A673 (cell line): ENCODE data around the gene PAX5. TPM values are rescaled to one million over a fixed set of nuclear protein-coding genes. Genes with fewer than 3 reads are reported as not detected.

Source experiments
- BruUV-seq: library from RNA; stranded (reverse); fragments of 400-500 nt; replicated peaks from 2 replicates; lab custom pipeline; 2021; lab: Mats Ljungman, UMichigan
- CTCF ChIA-PET: fragments of 300-600 bp; sonication (Branson Sonifier 250); formaldehyde crosslinking; loops from one replicate; lab custom pipeline; 2022; ENCODE audit warnings: antibody characterized with exemption; lab: Charles Lee
- POLR2A ChIA-PET: fragments of 300-600 bp; sonication (Branson Sonifier 250); formaldehyde crosslinking; loops from one replicate; lab custom pipeline; 2022; ENCODE audit warnings: antibody characterized with exemption; ENCODE audit not compliant: low non-redundant PET; lab: Charles Lee
- DNase-seq: peaks from one replicate; pipeline ENCODE4 v3.0.0-alpha.2; 2015; ENCODE audit warnings: low spot score
- H3K27ac ChIP-seq: fragments of 200-600 bp; sonication (generic); 2 replicates; pipeline ENCODE4 v1.5.1; 2016; ENCODE audit warnings: mixed run types, low read depth, mild to moderate bottlenecking, mixed read lengths, antibody characterized with exemption, low read length; ENCODE audit not compliant: poor library complexity, severe bottlenecking
- H3K27me3 ChIP-seq: fragments of 200-600 bp; sonication (generic); replicated peaks from 2 replicates; pipeline ENCODE4 v1.6.1; 2017; ENCODE audit warnings: mixed run types, low read depth, mild to moderate bottlenecking, mixed read lengths, antibody characterized with exemption, low read length; ENCODE audit not compliant: insufficient read depth, poor library complexity
- H3K36me3 ChIP-seq: fragments of 200-600 bp; sonication (generic); 2 replicates; pipeline ENCODE4 v1.6.1; 2016; ENCODE audit warnings: mixed run types, mild to moderate bottlenecking, mixed read lengths, antibody characterized with exemption, low read length; ENCODE audit not compliant: insufficient read depth, poor library complexity, severe bottlenecking
- H3K4me1 ChIP-seq: fragments of 200-600 bp; sonication (generic); 2 replicates; pipeline ENCODE4 v1.6.1; 2017; ENCODE audit warnings: mixed run types, mild to moderate bottlenecking, mixed read lengths, antibody characterized with exemption, low read length; ENCODE audit not compliant: insufficient read depth, poor library complexity, severe bottlenecking
- H3K4me3 ChIP-seq: fragments of 200-600 bp; sonication (generic); 2 replicates; pipeline ENCODE4 v1.5.1; 2016; ENCODE audit warnings: low read depth, mixed run types, mild to moderate bottlenecking, mixed read lengths, low read length; ENCODE audit not compliant: poor library complexity, severe bottlenecking
- H3K9me3 ChIP-seq: fragments of 200-600 bp; sonication (generic); 2 replicates; pipeline ENCODE4 v1.6.1; 2016; ENCODE audit warnings: mixed run types, low read depth, mild to moderate bottlenecking, mixed read lengths, antibody characterized with exemption, low read length; ENCODE audit not compliant: poor library complexity, severe bottlenecking
- EZH2 ChIP-seq: fragments of 200-600 bp; sonication (generic); IDR thresholded peaks from 2 replicates; pipeline ENCODE4 v1.6.1; 2017; ENCODE audit warnings: borderline replicate concordance, low read depth, mild to moderate bottlenecking, mixed read lengths, antibody characterized with exemption, low read length; ENCODE audit not compliant: poor library complexity, severe bottlenecking
- intact Hi-C: fragments of 100-400 bp; cut with micrococcal nuclease; formaldehyde crosslinking; loops from one replicate; pipeline ENCODE4 v1.10.0; 2022; ENCODE audit not compliant: unreplicated experiment
- total RNA-seq: library from RNA; stranded (reverse); gene quantifications from 2 replicates; pipeline ENCODE4 v1.2.3, GENCODE V29; 2021
- TF ChIP-seq, protein P1 (sequence below): fragments of 300-800, 200-600 bp; sonication (generic); conservative IDR thresholded peaks from 2 replicates; pipeline ENCODE4 v1.5.1; 2017; ENCODE audit warnings: low read depth, mild to moderate bottlenecking, antibody characterized with exemption, low read length, moderate library complexity, mixed read lengths

Gene PAX5
- total RNA-seq, 1 experiment from 2014 or later = 5.5 TPM

DNA sequence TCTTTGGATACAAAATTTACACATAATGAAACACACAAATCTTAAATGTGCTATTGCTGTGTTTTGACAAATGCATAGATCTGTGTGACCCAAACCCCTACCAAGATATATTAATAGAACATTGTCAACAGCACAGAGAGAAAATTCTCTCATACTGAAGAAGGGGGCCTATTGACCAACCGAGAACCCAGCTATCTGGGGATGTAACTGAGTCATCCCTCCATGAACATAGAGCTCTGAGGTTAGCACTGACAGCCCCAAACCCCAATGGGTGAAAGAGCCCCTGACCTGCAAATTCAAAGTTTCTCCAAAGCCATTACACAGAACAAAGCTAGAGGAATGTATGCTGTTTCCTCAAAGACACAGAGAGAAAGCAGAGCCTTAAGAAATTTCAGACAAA is 180.8 kb downstream of the PAX5 start:
- no peak for DNase-seq
- TF ChIP-seq, protein P1, sequence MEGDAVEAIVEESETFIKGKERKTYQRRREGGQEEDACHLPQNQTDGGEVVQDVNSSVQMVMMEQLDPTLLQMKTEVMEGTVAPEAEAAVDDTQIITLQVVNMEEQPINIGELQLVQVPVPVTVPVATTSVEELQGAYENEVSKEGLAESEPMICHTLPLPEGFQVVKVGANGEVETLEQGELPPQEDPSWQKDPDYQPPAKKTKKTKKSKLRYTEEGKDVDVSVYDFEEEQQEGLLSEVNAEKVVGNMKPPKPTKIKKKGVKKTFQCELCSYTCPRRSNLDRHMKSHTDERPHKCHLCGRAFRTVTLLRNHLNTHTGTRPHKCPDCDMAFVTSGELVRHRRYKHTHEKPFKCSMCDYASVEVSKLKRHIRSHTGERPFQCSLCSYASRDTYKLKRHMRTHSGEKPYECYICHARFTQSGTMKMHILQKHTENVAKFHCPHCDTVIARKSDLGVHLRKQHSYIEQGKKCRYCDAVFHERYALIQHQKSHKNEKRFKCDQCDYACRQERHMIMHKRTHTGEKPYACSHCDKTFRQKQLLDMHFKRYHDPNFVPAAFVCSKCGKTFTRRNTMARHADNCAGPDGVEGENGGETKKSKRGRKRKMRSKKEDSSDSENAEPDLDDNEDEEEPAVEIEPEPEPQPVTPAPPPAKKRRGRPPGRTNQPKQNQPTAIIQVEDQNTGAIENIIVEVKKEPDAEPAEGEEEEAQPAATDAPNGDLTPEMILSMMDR = no peak
- no peak for TF ChIP-seq EZH2
- Histone ChIP-seq H3K9me3 (no peaks in the 10 kb centered on the region), H3K4me3 (no peak overlapping the region), H3K27me3 (no peaks in the 10 kb centered on the region), H3K27ac (no peak overlapping the region), H3K4me1 (no peaks in the 10 kb centered on the region), H3K36me3 (no peaks in the 10 kb centered on the region)
- CTCF ChIA-PET = no interaction called here
- POLR2A ChIA-PET = no interaction called here
- BruUV-seq = no TSS peak
- intact Hi-C loops = no loop called here

DNA sequence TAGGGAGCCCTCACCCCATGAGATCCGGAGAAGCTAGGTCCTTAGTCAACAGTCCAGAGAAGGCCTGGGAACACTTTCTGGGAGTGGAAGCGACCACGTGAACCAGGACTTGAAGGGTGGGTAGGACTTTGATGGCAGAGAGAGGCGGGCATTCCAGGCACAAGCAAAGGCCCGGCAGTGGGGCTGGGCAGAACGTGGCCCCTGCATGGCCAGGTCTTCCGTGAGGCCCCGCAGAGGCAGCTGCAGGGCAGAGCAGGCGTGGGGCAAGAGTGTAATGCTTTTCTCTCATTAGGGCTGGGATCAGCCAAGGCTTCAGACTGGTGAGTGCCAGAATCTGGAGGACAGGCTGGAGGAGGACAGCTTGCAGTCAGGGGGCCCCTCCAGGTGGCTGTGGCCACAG is 184.1 kb downstream of the PAX5 start:
- POLR2A ChIA-PET = no interaction called here
- Histone ChIP-seq H3K9me3 (no peaks in the 10 kb centered on the region), H3K27ac (no peak overlapping the region), H3K36me3 (no peaks in the 10 kb centered on the region), H3K4me1 (no peaks in the 10 kb centered on the region), H3K27me3 (no peaks in the 10 kb centered on the region), H3K4me3 (no peak overlapping the region)
- no peak for DNase-seq
- CTCF ChIA-PET = no interaction called here
- TF ChIP-seq, protein P1 = no peak
- TF ChIP-seq EZH2 = no peak
- intact Hi-C loops = no loop called here
- BruUV-seq = no TSS peak

DNA sequence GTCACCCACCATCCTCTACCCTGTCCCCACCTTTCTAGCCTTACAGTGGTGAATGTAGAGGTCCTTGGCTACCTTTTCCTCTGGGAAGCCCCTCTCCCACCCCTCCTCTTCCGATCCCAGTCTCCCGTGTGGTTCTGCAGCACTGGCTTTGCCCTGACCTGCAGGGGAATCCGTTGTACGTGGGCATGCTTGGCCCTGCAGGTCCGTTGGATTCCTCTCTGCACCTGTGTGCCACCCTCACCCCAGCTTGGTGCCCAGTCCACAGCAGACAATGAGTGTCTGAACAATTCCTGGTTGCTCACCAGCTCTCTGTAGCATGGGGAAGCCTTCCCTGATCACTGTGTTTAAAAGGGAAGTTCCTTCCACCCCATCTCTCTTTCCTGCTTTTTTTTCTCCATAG is 185.1 kb downstream of the PAX5 start:
- Histone ChIP-seq H3K27me3 (no peaks in the 10 kb centered on the region), H3K27ac (no peak overlapping the region), H3K36me3 (no peaks in the 10 kb centered on the region), H3K9me3 (no peaks in the 10 kb centered on the region), H3K4me3 (no peak overlapping the region), H3K4me1 (no peaks in the 10 kb centered on the region)
- ChIA-PET POLR2A (no interaction called here), CTCF (no interaction called here)
- DNase-seq = no peak
- intact Hi-C loops = no loop called here
- TF ChIP-seq, protein P1 = no peak
- no peak for TF ChIP-seq EZH2
- no TSS peak for BruUV-seq
